SW 1271 (cell line): ENCODE measurements around the gene CSNK2A1.
"Not testable (repeated sequence)": the region's sequence is repeated elsewhere in the genome, so short reads cannot be mapped to it uniquely, and the experiment has no call there.

Experiments
- DNase-seq, 2 experiments: peaks; one replicate each; lab custom pipeline; 2025; lab: John Stamatoyannopoulos, UW

The CSNK2A1 gene

DNA sequence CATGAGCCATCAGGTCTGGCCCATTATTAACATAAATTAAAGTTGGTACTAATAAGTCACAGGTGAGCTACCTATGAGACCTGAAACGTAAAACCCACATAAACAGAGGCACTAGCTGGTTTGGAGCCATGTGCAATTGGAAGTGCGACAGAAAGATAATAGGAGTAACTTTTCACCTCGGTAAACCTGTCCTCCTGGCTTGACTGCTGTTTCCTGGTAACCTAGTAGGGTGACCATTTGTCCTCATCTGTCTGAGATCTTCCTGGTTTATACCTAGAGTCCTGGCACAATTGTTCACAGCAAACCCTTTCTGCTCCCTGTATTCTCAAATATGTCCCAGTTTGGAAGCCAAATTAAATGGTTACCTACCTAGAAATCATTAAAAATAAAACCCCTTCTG, 88.6 kb downstream of the CSNK2A1 start:
- no peak for DNase-seq

DNA sequence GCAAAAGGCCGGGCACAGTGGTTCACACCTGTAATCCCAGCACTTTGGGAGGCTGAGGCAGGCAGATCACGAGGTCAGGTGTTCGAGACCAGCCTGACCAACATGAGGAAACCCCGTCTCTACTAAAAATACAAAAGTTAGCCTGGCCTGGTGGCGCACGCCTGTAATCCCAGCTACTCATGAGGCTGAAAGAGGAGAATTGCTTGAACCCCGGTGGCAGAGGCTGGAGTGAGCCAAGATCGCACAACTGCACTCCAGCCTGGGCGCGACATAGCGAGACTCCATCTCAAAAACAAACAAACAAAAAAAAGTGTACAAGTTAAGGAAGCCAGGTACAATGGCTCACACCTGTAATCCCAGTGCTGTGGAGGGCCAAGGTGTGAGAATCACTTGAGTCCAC, 91.6 kb downstream of the CSNK2A1 start:
- DNase-seq, result not testable (repeated sequence)

DNA sequence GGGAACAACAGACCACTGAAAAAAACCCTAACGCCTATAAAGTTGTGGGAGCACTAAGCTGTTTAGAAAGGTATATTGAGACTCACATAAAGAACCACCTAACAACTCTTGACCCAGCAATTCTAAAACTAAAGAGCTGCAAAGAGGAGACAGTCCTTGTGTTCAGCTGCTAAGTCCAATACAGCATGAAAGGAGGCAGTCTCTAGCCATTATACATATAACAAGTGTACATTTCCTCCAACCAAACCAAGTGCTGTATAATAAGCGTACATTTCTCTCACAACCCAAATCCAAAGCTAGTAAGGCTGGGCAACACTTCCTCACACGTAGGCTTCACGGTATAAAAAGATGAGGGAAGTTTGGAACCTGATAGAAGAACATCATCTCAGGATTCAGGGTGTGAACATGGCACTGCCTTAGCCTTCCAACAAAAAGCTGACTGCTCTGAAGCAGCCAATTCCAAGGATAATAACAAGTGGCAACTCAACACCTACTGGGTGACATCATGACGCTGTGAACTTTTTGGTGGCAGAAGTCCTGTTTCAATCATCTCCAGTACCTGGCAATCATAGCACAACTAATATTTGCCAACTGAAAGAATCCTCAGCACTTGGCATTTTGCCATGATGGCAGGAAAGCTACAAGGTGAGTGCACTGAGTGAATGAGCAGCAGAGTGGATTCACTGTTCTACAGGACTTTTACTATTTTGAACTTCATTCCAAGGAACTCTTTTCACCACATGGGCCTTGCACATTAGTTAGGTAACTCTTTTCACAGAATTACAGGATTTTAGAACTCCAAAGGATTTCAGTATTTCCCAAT, 97.9 kb downstream of the CSNK2A1 start:
- DNase-seq, result peak in 1 of 2 experiments; percentile 8

DNA sequence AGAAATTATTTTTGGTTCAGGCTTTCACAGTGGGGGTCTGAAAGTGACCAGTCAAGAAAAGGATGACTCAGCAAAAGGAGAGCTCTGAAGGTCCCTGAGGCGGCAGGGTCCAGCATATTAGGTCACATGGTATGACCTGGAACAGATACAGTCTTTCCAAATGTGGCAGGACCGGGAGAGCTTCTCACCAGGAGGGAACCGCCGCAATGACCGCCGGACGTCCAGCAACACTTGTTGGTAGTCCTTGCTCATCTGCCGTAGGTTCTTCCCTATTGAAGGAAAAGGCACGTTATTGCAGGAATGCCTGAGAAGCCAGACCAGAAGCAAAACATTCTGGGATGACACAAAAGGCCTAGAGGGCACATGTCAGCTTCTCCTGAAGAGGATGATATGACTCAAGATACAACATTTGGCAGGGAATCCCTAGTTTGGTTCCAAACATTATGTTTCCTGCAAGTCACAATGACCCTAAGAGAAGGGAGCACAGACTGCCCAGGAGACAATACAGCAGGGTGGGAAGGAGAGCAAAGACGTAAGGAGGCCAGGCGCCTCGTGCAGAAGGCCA, 98.6 kb downstream of the CSNK2A1 start:
- no peak for DNase-seq

DNA sequence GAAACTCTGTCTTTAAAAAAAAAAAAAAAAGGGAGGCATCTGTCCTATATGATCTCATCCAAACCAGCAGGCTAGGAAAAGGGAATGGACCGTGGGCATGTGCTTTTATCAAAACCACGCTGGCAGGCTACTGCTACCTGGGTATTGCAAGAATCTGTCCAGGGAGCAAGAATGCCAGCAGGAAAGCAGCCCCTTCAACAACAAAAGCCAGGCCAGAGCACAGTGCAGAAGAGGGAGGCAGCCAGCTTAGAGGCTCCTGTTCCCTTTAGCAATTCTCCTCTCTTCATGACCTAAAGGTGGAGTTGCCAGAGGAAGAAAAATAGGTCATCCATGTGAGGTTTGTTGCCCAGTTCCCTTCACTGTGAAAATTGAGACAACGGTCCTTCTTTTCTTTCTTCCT, 99.5 kb downstream of the CSNK2A1 start:
- no peak for DNase-seq

DNA sequence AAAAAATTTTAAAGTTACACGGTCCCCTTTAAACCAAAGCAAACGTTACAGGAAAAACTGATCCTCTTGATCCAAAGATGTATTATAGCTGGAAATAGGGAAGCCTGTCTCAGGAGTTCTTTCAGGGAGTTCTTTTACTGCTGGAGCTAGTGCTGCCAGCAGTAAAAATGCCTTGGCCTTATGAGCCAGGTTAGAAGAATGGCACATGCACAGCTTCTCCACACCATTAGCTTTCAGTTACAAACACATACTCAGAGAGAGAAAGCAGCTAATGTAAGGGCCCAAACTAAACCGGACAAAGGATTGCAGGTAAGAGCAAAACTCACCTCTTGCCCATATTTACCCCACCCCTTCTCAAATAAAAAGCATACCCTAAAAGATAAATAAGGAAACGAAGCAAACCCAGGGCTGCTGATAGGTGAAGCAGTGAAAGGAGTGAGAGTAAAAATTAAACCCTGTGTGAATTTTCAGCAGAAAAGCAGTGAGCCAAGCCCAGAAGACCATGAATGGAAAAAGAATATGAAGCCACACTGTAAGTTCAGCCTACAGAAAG, 100.3 kb downstream of the CSNK2A1 start:
- no peak for DNase-seq

DNA sequence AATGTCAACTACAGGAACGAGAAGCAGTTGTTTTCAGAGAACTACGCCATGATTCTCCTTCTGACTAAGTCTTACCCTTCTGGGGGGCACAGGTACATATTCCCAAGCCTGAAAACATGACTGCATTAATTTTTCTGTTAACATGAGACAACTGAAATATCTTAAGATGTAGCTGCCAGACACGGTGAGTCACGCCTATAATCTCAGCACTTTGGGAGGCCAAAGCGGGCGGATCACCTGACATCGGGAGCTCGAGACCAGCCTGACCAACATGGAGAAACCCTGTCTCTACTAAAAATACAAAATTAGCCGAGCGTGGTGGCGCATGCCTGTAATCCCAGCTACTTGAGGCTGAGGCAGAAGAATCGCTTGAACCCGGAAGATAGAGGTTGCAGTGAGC, 103.0 kb downstream of the CSNK2A1 start:
- DNase-seq, result no peak

DNA sequence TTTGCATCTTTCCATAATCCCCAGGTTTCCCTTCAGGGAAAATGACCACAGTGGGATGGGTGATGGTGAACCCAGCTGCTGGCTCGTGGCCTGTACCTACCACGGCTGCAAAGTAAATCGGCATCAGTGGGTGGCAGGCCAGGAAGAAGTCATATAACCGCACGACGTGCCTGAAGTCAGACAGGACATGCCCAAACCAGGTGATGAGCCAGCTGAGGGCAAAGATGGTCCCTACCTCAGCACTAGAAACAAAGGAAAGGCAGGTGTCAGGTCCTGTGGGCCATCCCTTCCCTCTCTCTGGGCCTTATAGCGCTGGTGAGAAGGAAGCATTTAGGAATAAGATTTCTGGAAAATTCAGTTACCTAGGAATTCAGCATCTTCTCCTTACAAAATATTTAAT, 103.4 kb downstream of the CSNK2A1 start:
- DNase-seq, result no peak

DNA sequence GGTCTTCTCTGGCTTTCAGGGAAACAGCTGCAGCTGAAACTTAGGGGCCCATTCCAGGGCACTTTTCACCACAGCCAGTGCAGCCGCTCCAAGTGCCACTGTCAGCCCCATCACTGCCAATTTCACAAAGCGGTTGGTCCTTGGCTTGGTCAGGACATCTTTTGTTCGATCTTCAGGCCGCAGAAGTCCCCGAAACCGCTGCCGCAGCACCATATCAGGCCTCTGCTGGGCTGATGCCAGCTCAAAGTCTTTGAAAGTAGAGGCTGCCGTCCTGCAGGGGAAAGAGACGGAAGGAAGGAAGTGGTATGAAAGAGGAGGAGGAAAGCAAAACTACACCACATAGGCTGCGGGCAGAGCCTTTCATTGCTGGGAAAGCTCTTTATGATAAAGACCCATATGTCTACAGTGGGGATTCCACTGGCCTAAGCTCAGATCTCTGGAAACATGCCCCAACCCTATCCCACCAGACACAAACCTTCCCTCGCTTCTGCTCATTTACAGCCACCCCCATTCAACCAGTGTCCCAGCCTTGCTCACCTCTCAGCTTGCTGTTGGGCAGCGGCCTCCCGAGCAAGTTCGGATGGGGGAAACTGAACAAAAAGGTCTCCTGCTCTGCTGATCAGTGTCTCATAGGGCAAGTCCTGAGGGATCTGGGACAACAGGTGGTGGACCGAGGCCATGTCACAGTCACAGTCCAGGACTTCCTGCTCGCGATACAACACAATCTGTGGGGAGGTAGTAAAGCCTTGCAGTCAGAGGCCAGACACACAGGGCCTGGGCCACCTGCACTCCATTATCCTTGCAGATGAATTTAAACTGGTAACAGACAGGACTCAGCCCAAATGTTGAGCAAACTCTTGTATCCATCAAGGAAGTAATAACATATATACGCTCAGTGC, 104.8 kb downstream of the CSNK2A1 start:
- DNase-seq, result no peak

DNA sequence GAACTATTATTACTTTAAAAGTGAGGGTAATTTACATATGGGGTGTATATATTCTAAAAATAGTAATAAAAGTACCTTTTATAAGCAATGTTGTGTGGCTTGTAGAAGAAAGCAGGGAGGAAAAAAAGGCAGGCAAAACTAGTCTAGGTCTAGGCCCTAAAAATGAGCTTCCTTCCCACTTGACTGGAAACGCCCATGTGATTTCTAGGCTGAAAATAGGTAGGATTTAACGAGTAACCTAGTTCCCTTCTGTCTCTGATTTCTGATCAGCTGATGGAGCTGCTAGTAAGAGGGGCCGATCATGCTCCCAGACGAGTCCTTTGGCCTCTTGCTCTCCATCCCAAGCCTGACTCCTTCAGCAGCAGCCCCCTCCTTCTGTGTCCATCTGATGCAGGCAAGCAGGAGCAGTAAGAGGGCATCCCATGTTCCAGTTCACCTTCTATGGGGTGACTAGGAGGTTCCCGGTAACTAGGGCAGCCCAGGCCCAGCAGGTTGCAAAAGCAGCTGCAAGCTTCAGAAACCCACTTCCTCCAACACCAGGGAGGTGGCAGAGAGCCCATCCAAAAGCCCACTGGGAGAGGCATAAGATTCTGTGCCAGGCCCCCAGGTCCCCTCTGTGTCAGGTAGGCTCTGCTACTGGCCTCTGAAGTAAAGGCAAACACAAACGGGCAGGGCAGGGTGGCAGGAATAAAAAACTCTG, 105.7 kb downstream of the CSNK2A1 start:
- no peak for DNase-seq

DNA sequence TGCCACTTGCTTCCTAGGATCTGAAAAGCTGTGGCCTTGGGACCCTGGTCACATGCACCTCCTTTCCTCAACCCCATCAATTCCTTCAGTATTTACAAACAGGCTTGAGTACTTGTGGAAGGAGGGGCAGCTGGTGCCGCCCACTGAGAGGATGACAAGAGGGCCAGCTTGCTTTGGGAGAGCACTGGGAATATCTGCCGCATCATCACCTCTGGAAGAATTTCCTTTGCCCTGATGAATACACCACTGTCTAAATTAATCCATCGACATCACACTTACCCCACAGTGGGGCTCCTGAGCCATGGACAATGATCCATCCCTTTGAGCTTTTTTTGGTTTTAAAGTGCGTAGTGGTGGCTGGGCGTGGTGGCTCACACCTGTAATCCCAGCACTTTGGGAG, 107.1 kb downstream of the CSNK2A1 start:
- no peak for DNase-seq

DNA sequence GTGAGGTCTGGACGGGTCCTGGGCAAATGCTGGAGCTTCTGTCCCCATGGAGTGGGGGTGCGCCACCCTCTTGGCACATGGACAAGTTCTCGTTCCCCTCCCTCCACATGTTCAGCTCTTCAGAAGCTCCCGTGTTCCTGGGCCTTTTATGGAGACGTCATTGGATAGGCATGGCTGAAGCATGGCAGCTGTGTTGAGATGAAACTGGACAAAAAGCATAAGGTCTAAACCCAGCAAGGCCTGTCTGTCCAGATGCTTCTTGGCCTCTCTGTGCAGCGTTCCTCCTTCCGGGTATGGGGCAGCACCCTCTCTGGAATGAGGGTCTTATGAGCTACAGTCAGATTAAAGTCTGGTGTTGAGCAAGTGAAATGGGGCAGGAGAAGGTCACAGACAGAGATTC, 108.0 kb downstream of the CSNK2A1 start:
- no peak for DNase-seq

DNA sequence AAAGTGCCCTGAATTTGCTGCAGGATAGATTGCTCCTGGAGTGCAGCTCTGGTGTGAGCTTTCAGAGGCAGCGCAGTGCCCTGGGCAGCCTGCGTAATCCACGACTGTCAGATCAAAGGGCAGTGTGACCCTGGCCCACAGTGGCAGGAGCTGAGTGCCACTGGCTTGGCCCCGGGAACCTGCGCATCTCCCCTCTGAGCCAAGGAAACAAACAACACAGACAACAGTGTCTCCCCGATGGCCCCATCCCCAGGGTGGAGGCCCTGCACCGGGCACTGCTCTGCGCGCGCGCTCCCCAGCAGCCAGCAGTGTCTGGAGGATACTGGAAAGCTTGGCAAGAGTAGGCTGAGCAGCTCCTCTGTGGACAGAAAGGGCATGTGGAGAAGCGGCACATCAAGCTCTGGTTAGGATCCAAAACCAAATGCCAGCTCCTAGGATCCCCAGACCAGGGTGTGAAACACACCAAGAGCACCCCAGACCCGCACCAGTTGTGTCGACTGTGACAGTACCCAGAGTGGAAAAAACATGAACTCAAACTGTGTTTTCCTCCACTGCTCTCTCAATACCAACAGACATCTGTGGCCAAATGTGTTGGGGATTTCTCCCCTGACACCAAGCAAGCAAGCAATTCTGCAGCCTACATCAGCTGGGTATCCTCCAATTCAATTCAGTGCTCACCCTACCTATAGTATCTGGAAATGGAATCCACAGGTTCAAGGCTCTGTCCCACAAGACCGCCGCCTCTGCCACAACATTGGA, 108.8 kb downstream of the CSNK2A1 start:
- DNase-seq, result no peak

DNA sequence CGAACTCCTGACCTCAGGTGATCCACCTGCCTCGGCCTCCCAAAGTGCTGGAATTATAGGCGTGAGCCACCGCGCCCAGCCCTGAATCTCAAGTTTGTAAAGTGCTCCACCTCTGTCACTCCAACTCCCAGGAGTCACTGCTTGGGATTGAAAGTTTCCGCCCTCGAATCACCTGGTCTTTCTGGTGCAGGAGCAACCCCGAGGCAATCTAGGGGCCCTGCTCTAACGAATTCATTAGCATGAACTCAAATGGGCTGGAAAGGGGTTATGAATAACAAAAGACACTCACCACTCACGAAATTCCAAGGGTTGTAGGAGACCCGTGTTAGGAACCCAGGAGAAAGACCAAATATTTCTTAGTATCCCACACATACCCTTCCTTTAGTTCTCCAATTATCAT, 109.4 kb downstream of the CSNK2A1 start:
- no peak for DNase-seq

DNA sequence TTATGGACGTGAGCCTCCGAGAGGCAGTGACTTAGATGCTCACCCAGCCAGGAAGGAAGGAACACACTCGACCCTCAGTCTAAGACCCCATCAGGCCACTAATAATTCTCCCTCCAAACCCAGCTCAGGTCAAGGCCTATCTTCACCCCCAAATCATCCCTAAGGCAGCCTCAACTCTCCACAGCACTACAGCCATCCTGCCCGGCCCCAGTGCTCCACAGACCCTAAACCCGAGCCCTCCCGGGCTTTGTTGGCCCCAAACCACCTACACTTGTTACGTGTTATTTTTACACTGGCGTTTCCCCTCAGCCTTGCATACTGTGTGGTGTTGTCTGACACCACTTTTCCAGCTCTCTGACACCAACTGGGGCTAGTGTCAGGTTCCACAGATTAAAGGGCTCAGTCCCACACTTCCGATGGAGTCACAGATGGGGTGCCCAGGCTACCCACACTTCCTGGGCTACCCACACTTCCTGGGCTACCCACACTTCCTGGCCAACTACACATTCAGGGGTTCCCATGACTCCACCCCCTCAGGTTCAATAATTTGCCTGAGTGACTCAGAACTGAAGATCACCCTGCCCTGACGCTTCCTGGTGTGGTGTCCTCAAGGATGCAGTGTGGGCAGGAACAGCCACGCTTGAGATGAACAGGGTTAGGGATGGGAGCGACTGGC, 110.2 kb downstream of the CSNK2A1 start:
- no peak for DNase-seq

DNA sequence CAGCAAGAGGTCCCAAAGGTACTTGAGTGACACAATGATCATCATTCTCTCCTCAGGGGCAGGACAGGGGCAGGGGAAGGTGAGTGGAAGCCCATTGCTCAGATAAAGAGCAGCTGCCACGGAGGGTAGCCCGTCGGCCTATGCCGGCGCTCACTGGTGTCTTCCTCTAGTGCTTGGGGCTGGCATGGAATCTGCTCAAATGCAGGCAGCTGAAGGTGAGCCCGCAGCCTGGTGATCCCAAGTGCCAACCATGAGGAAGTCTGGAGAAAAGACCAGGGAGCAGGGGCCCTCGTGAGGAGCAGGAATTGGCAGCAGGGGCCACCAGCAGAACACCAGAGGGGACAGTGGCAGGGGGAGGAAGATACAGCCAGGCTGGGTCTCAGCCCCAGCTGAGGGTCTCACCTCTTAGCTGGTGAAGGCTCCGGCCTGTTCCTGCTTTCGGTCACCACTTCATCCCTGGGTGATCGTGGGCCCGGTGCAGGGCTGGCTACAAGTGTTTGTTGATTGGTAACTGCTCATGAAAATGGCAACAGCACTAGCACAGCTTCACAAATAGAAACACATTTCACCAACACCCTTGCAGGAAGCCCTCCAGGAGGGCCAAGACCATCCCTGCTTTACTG, 110.8 kb downstream of the CSNK2A1 start:
- DNase-seq, result no peak

DNA sequence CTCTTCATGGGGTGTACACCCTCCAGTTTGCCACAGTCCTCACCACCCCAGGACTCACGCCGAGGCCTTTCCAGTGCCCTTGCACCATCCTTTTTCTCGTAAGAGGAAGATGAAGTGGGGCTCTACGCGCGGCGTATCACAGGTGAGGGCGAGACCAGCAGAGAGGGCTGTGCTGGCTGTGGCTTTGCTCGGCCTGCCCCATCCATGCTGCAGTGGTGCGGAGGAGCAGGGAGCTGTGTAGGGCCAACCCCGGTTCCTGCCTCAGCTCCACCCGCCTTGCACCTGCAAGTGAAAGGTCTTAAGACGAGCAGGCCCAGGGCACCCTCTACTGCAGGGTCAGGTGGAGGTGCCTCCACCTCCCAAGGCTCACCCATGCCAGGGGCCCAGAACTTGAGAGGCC, 111.4 kb downstream of the CSNK2A1 start:
- no peak for DNase-seq

DNA sequence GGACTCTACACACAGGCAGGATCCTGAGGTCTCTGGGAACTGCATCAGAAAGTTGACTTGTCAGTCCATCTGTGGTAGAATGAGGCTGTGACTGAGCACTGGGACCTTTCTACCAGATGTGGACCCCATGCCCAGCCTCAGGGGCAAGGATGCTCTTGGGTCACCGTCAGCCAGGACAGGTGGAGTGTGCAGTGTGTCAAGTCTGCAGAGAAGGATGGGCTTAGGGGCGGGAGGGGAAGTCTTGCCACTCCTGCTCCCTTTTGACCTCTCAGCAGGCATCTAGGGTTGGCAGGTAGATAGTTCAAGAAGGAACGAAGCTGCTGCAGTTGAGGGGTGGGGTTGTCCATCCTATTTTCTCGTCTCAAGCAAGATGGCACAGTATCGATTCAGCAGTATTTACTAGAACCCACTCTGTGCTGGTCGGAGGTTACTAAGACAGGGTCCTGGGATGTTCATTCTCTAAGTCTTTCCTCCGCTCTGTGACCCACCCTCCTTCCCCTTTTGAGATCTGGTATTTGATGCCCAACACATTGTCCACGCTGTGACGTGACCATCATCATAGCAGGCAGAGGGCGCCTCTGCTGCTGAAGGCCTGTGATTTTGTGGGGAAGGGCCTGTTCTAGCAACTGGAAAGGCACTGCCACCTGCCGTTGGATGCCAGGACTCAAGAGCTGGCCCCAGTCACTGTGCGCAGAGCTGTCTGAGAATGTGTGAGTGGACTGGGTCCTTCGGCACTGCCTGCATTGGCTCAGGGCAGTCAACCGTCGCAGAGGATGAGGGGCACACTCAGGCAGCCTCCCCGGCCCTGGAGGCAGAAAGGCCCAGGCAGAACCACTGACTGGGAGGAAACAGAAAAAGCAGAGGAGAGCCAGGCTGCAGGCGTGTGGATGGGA, 112.3 kb downstream of the CSNK2A1 start:
- DNase-seq, result peak; percentile 33 to 59
